HG03378 (cell line): ENCODE measurements around the gene MTCL3.
A peak's percentile ranks its signal among the peaks of the same experiment; 100 is the strongest.

Experiments used
- ATAC-seq: cut with Tn5 transposase; IDR thresholded peaks from one replicate; pipeline ENCODE4 v1.9.1; 2021; ENCODE audit warnings: mild to moderate bottlenecking, moderate library complexity; ENCODE audit not compliant: unreplicated experiment

Gene MTCL3

GRCh38 chr6:127515234-127515793, 3.8 kb downstream of the MTCL3 start:
- ATAC-seq, result no peak

DNA sequence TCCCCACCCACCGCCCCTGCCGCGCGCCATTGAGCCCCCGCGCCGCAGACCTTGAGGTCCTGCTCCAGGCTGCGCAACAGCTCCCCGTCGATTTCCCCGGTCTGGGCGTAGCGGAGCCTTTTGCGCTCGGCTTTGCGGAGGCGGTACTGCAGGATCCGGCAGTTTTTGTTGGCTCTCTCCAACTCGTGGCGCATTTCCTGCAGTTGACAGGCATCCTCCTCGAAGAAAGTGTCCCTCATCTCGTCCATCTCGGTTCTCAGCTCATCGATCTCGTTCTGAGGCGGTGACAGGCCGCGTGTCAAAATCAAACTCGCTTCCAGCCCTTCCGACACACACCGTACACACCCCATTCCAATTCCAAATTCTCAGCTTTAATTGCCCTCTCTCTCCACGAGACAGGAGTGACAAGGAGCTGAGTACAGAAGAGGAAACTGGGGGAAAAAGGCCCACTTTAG, 4.3 kb downstream of the MTCL3 start:
- ATAC-seq, result no peak

GRCh38 chr6:127514179-127514772, 4.9 kb downstream of the MTCL3 start:
- no peak for ATAC-seq

GRCh38 chr6:127513425-127513824, 5.7 kb downstream of the MTCL3 start:
- no peak for ATAC-seq

DNA sequence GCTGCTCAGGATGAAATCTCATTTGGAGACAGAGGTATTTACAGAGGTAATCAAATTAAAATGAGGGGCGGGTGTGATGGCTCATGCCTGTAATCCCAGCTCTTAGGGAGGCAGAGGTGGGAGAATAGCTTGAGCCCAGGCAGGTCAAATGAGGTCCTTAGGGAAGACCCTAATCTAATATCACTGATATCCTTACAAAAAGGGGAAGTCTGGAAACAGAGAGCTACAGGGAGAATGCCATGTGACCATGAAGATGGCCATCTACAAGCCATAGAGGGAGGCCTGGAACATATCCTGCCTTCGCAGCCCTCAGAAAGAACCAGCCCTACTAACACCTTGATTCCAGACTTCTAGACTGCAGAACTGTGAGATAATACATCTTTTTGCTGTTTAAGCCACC, 8.3 kb downstream of the MTCL3 start:
- no peak for ATAC-seq

GRCh38 chr6:127506894-127507293, 12.2 kb downstream of the MTCL3 start:
- no peak for ATAC-seq

DNA sequence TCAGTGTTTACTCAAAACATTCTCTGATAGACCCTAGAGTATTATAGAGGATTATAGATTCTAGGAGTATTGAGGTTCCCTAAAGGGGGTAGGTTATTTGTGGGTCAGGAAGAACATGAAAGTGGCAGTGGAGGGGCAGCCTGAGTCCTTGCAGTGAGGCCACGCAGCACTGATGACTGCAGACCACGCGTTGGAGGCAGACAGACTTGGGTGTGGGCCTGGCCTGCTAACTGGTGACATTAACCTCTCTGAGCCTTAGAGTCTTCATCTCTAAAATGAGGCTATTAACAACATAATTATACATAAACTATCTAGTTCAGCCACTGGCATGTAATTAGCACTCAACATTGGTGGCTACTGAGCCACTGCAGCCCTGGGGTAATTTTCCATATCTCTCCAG, 16.1 kb downstream of the MTCL3 start:
- no peak for ATAC-seq

- no peak for ATAC-seq
These were observed 21.7 kb downstream of the MTCL3 start for GRCh38 chr6:127497410-127497809.

DNA sequence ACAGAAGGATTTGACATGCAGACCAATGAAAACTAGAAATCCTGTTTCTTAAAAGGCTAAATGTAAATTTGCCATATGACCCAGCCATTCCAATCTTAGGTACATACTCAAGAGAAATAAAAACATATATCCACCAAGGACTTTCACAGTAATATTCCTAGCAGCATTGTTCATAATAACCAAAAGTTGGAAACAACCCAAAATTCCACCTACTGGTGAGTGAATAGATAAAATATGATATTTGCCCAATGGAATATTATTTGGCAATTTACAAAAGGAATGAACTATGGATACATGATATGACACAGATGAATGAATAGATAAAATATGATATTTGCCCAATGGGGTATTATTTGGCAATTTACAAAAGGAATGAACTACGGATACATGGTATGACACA, 22.7 kb downstream of the MTCL3 start:
- ATAC-seq, result no peak

DNA sequence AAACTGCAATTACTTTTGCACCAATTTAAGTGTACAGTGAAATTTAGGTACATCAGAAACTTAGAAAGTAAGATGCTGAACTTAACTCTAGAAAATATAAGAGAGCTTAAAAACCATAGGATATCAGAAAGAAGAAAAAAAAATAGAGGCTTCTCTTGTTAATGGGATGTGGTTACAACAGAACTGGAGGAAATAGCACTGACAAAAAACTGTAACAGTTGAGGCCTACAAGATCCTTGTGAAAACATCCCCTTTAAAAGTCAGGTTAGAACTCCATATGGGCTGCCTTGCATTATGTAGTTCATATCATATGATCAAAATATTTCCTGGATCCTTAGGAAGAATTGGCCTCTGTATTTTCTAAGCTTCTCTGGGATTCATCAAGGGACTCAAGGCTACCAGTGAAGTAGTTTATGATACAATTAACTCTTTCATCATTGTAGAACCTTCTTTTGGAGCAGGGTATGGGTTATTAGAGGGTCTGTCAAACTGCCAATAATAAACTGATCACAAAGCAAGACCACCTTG, 24.8 kb downstream of the MTCL3 start:
- no peak for ATAC-seq

GRCh38 chr6:127489248-127489647, 29.9 kb downstream of the MTCL3 start:
- no peak for ATAC-seq

GRCh38 chr6:127486934-127487333, 32.2 kb downstream of the MTCL3 start:
- no peak for ATAC-seq

DNA sequence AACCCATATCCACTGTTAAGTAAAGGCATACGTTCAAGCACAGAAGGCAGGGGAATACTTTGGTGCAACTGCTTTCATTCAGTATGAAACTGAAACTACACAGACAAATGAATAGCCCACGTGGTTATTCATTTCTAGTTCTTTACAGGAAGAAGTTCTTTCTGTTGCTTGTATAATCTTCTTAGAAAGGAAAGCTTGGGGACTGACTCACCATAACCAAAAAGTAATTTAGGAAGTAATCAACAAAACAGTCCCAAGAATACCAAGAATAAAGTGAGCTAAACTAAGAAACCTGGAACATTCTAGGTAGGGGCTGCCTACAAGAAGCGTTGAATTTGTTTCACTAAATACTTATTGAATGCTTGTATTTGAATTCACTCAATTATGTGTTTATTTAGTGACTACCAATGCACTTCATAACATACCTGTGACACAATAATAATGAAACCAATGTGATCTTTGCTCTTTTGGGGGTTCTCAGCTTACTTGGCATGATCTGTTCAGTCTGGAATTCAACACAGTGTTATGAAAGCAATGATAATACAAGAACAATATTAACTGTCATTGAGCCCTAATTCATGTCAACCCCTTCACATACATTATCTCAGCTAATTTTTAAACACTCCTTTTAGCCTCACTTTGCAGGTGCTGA, 34.8 kb downstream of the MTCL3 start:
- ATAC-seq, result peak; percentile 100

DNA sequence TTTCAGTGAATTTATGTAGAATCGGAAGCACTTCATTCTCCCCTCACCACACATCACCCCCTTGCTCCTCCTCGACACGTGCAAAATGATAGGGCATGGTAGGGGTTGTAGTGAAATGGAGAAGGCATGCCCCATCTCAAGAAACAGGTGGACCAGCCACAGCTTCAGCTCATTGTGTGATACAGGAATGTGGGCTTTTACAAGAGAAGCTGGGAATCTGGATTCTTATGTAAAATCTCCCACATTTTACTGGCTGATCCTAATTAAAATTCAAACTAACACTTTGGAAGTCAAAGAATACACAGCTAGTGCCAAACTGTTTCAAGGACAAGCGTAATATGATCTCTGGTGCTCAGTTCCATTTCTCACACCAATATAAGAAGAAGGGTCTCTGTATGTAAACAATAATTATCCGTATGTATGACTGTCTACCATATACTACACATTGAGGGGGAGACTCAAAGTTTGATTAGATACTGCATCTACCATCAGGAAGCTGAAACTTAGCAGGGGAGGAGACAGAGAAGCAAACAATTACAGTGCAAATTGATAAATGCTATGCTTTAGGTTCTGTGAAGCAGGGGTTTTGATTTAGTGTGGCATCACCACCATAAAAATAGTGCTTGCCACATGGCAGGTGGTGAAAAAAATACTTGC, 35.6 kb downstream of the MTCL3 start:
- ATAC-seq, result peak; percentile 22

DNA sequence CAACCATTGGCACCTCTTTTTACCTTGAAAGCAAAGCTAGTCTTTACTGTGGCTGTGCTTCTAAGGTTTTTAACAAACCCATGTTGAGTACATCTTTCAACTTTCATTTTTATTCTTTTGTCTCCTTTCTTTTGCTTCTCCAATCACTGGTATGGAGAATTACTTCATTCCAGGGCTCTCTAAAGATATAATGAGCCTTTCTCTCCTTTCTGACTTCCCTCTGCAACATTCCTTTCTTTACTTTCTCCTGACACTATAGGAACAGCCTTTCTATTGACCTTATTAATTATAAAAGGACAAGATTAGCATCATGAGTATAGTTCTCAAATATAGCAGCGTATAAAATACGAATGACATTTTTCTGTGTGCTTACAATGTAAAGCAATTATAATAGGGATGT, 36.8 kb downstream of the MTCL3 start:
- ATAC-seq, result no peak

DNA sequence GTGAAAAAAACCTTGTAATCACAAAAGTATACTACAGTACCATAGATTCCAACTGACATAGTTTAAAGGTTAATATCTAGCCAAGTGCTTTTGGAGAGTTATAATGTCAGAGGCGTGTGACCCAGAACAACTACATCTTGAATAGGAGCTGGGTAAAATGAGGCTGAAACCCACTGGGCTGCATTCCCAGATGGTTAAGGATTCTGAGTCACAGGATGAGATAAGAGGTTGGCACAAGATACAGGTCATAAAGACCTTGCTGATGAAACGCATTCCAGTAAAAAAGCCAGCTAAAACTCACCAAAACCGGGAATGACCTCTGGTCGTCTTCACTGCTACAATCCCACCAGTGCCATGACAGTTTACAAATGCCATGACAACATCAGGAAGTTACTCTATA, 37.5 kb downstream of the MTCL3 start:
- no peak for ATAC-seq

- no peak for ATAC-seq
These were observed 38.0 kb downstream of the MTCL3 start for GRCh38 chr6:127481111-127481510.

DNA sequence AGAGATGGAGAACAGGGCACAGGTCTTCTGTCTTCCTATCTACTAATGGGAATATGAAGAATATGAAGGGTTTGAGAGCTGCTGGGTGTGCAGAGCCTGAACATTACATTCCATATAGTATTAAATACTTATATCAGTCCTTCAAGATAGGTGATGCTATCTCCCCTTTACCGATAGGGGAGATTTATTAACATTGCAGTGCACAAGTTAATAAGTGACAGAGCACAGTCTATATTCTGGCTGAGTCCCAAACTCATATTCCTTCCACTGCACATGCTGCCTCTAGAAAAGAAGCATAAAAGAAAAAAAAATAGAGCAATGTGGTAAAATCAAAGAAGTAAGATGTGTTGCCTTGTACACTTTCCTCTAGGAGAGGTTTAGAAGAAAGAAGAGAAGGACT, 41.5 kb downstream of the MTCL3 start:
- ATAC-seq, result no peak

GRCh38 chr6:127475823-127476176, 43.3 kb downstream of the MTCL3 start:
- no peak for ATAC-seq

GRCh38 chr6:127475135-127475822, 43.9 kb downstream of the MTCL3 start:
- no peak for ATAC-seq
